Spleen (tissue), 11 donors: ENCODE measurements around the gene HIVEP3. TPM values are rescaled to one million over a fixed set of nuclear protein-coding genes. Genes with fewer than 3 reads are reported as not detected.

ENCODE experiments used
- DNase-seq: peaks from one replicate; pipeline ENCODE4 v3.0.0-alpha.2; 2020
- H3K27ac ChIP-seq, 8 donors: fragments of 200-600 bp; sonication (generic) in 7 of 8; 1 replicate in 4 of 8; 2 replicates in 4 of 8; pipeline versions ENCODE4 v1.5.0 to v1.8.0; 2016 to 2021; ENCODE audit warnings: inconsistent platforms in 4 of 8, mild to moderate bottlenecking in 4 of 8, moderate library complexity in 1 of 8
- H3K27me3 ChIP-seq, 7 donors: fragments of 200-600 bp; sonication (generic) in 6 of 7; replicated peaks in 1 of 7; 1 replicate in 4 of 7; 2 replicates in 3 of 7; pipeline versions ENCODE4 v1.5.0 to v1.8.0; 2016 to 2021; ENCODE audit warnings: inconsistent platforms in 3 of 7, mild to moderate bottlenecking in 1 of 7
- H3K36me3 ChIP-seq, 6 donors: fragments of 200-600 bp; sonication (generic) in 5 of 6; 1 replicate in 4 of 6; 2 replicates in 2 of 6; pipeline versions ENCODE4 v1.5.0 to v1.8.0; 2016 to 2021; ENCODE audit warnings: inconsistent platforms in 2 of 6
- H3K4me1 ChIP-seq, 6 donors: fragments of 200-600 bp; sonication (generic) in 5 of 6; 1 replicate in 3 of 6; 2 replicates in 3 of 6; pipeline versions ENCODE4 v1.5.0 to v1.8.0; 2016 to 2021; ENCODE audit warnings: inconsistent platforms in 3 of 6
- H3K4me3 ChIP-seq, 8 donors: fragments of 200-600 bp; sonication (generic) in 7 of 8; 1 replicate in 4 of 8; 2 replicates in 4 of 8; pipeline versions ENCODE4 v1.5.0 to v1.8.0; 2016 to 2021; ENCODE audit warnings: inconsistent platforms in 4 of 8, mild to moderate bottlenecking in 4 of 8, moderate library complexity in 2 of 8
- H3K9me3 ChIP-seq, 8 donors: fragments of 200-600 bp; sonication (generic) in 7 of 8; 1 replicate in 4 of 8; 2 replicates in 4 of 8; pipeline versions ENCODE4 v1.5.0 to v1.8.0; 2016 to 2021; ENCODE audit warnings: inconsistent platforms in 4 of 8
- CTCF ChIP-seq, 11 experiments: fragments of 200-600 bp in 7 of 11; fragments of 450-650 bp in 4 of 11; sonication (generic) in 4 of 11; IDR thresholded peaks in 8 of 11; conservative IDR thresholded peaks in 3 of 11; 1 replicate in 7 of 11; 2 replicates in 4 of 11; pipeline versions ENCODE4 v1.4.0 to v1.8.0; 2016 to 2021; ENCODE audit warnings: antibody characterized with exemption in 11 of 11, inconsistent platforms in 4 of 11, mild to moderate bottlenecking in 1 of 11
- POLR2A ChIP-seq, 3 donors: fragments of 450-650 bp; IDR thresholded peaks; one replicate each; pipeline ENCODE4 v1.5.1; 2017; ENCODE audit warnings: antibody characterized with exemption in 3 of 3, mild to moderate bottlenecking in 1 of 3
- POLR2AphosphoS5 ChIP-seq, 3 donors: sonication (generic); formaldehyde crosslinking; IDR thresholded peaks; one replicate each; pipeline ENCODE4 v1.5.1; 2017; ENCODE audit warnings: antibody characterized with exemption in 3 of 3
- WGBS, 5 donors: extraction: QIAGEN DNeasy Blood & Tissue Kit in 3 of 5; methylation state at CpG; one replicate each; pipeline versions ENCODE4 v1.1.5 to v1.1.7; 2013 to 2018; 5-methylcytosine and 5-hydroxymethylcytosine counted together
- intact Hi-C: fragments of 100-400 bp; cut with DNase I; formaldehyde crosslinking; loops from one replicate; pipeline ENCODE4 v1.15.0; 2023; ENCODE audit warnings: low total_unique reads
- polyA plus RNA-seq, 3 donors: library from polyadenylated mRNA; stranded (reverse); fragments of 200-250 nt; gene quantifications; one replicate each; pipeline ENCODE4 v1.2.1, GENCODE V29; 2013
- total RNA-seq, 7 donors: library from RNA; depleted of rRNA in 3 of 7; stranded (reverse); fragments of >200 nt in 3 of 7; fragmentation: NEBNext Ultra II Directional in 4 of 7; extraction: Animal tissue kit (Norgen Biotek cat#: 25700) in 4 of 7; gene quantifications; one replicate each; pipeline versions ENCODE4 v1.1.0 to v1.2.1, GENCODE V29; 2016 to 2021
- donor health status: healthy with polysubstance abuse.
- donor health status: DM: no; HTN: no; CAD: no; lungs with moderate emphysema.
- donor health status: DM: no; HTN: no; CAD: no.
- donor health status: Bipolar disorder and iron deficiency.
- donor health status: healthy.
- donor health status: DM: no; HTN: no; CAD: no.
- donor health status: DM: yes; HTN: yes; CAD: no.

Gene HIVEP3
- total and polyA plus RNA-seq, 10 donors, result 2.4 to 21.2 (median 8.2) TPM

- intact Hi-C loops, result no loop called here
- peaks cover 0 to 5% (median 0%) of the 10 kb centered on the region in 8 donors for H3K9me3 ChIP-seq
- no peak for DNase-seq
- no peaks in the 10 kb centered on the region for H3K4me1 ChIP-seq
- no peak for TF ChIP-seq POLR2AphosphoS5 (IDR thresholded peaks at IDR 0.05)
- no peak for TF ChIP-seq POLR2A (IDR thresholded peaks at IDR 0.05)
- no peak for TF ChIP-seq CTCF (IDR thresholded peaks at IDR 0.05 in 8 of 11, conservative IDR thresholded peaks at IDR 0.05 in 3 of 11)
- 86 to 99% (median 96%) methylated on average over 3 to 5 of the region's 5 CpGs for WGBS, 5 donors
- H3K4me3 ChIP-seq, result no peak overlapping the region
- H3K27me3 ChIP-seq, result no peaks in the 10 kb centered on the region
- peaks cover 0 to 8% (median 0%) of the 10 kb centered on the region in 6 donors for H3K36me3 ChIP-seq
- no peak overlapping the region for H3K27ac ChIP-seq
These were observed 329.3 kb downstream of the HIVEP3 start for GRCh38 chr1:41589395-41589794.

- no peak for DNase-seq
- 75 to 100% (median 97%) methylated on average over 2 to 5 of the region's 5 CpGs for WGBS, 5 donors
- intact Hi-C loops, result no loop called here
- Histone ChIP-seq H3K36me3 (peaks cover 0 to 18% (median 0%) of the 10 kb centered on the region in 6 donors), H3K27ac (no peak overlapping the region), H3K4me1 (no peaks in the 10 kb centered on the region), H3K27me3 (no peaks in the 10 kb centered on the region), H3K9me3 (peaks cover 0 to 5% (median 0%) of the 10 kb centered on the region in 8 donors), H3K4me3 (no peak overlapping the region)
- no peak for TF ChIP-seq POLR2A (IDR thresholded peaks at IDR 0.05)
These were observed 330.3 kb downstream of the HIVEP3 start for GRCh38 chr1:41588334-41588875.

- H3K9me3 ChIP-seq, result peaks cover 0 to 5% (median 0%) of the 10 kb centered on the region in 8 donors
- H3K4me3 ChIP-seq, result no peak overlapping the region
- H3K36me3 ChIP-seq, result peaks cover 0 to 23% (median 0%) of the 10 kb centered on the region in 6 donors
- intact Hi-C loops, result no loop called here
- no peak for DNase-seq
- no peak for TF ChIP-seq CTCF (IDR thresholded peaks at IDR 0.05 in 8 of 11, conservative IDR thresholded peaks at IDR 0.05 in 3 of 11)
- no peak for TF ChIP-seq POLR2A (IDR thresholded peaks at IDR 0.05)
- TF ChIP-seq POLR2AphosphoS5 (IDR thresholded peaks at IDR 0.05), result no peak
- H3K27ac ChIP-seq, result no peak overlapping the region
- H3K27me3 ChIP-seq, result no peaks in the 10 kb centered on the region
- 90 to 99% (median 97%) methylated on average over 5 to 7 of the region's 7 CpGs for WGBS, 5 donors
- no peaks in the 10 kb centered on the region for H3K4me1 ChIP-seq
These were observed 330.9 kb downstream of the HIVEP3 start for GRCh38 chr1:41587791-41588190.

- WGBS, 5 donors, result 88 to 99% (median 92%) methylated on average over 3 to 5 of the region's 5 CpGs
- peaks cover 0 to 26% (median 0%) of the 10 kb centered on the region in 6 donors for H3K36me3 ChIP-seq
These were observed 332.5 kb downstream of the HIVEP3 start for GRCh38 chr1:41586230-41586629.

More at GRCh38 chr1:41586230-41586629, 332.5 kb downstream of the HIVEP3 start:
- TF ChIP-seq POLR2A (IDR thresholded peaks at IDR 0.05), result no peak
- TF ChIP-seq POLR2AphosphoS5 (IDR thresholded peaks at IDR 0.05), result no peak
- no peak for TF ChIP-seq CTCF (IDR thresholded peaks at IDR 0.05 in 8 of 11, conservative IDR thresholded peaks at IDR 0.05 in 3 of 11)
- Histone ChIP-seq H3K27ac (no peak overlapping the region), H3K4me3 (no peak overlapping the region), H3K27me3 (no peaks in the 10 kb centered on the region), H3K4me1 (peaks cover 0 to 3% (median 0%) of the 10 kb centered on the region in 6 donors), H3K9me3 (peaks cover 0 to 5% (median 0%) of the 10 kb centered on the region in 8 donors)
- no peak for DNase-seq
- intact Hi-C loops, result no loop called here
